HepG2 (cell line): ENCODE results near the gene RAB1B. TPM values are rescaled to one million over a fixed set of nuclear protein-coding genes. Genes with fewer than 3 reads are reported as not detected.
A peak's percentile ranks its signal among the peaks of the same experiment; 100 is the strongest.

Experiments
- CENPX ChIP-seq: sonication (generic); formaldehyde crosslinking; IDR thresholded peaks from 2 replicates; pipeline ENCODE4 v1.9.0; 2021; ENCODE audit warnings: mild to moderate bottlenecking, missing genetic modification reagents, moderate library complexity
- KLF16 ChIP-seq, 2 experiments: sonication (generic) in 1 of 2; formaldehyde crosslinking in 1 of 2; IDR thresholded peaks; 2 replicates each; pipeline versions ENCODE4 v1.6.1 to v1.8.0; 2016 to 2023; ENCODE audit warnings: missing genetic modification reagents in 2 of 2, missing compliant biosample characterization in 1 of 2
- MIER2 ChIP-seq: IDR thresholded peaks from 2 replicates; pipeline ENCODE4 v1.6.1; 2016; ENCODE audit warnings: missing biosample characterization, missing genetic modification reagents
- TCF7 ChIP-seq: sonication (generic); IDR thresholded peaks from 2 replicates; pipeline ENCODE4 v1.6.1; 2016; ENCODE audit warnings: antibody characterized with exemption, low read depth
- ZBTB14 ChIP-seq: sonication (generic); formaldehyde crosslinking; IDR thresholded peaks from 2 replicates; pipeline ENCODE4 v1.4.0; 2020; ENCODE audit warnings: missing genetic modification reagents
- ZHX1 ChIP-seq: sonication (generic); formaldehyde crosslinking; IDR thresholded peaks from 2 replicates; pipeline ENCODE4 v1.8.1; 2022; ENCODE audit warnings: low read depth, mild to moderate bottlenecking, missing genetic modification reagents
- ZNF329 ChIP-seq: sonication (generic); formaldehyde crosslinking; IDR thresholded peaks from 2 replicates; pipeline ENCODE4 v1.9.0; 2021; ENCODE audit warnings: low read depth, mild to moderate bottlenecking, missing genetic modification reagents
- ZNF333 ChIP-seq: sonication (generic); formaldehyde crosslinking; IDR thresholded peaks from 2 replicates; pipeline ENCODE4 v1.4.0; 2020; ENCODE audit warnings: mild to moderate bottlenecking, missing genetic modification reagents, borderline replicate concordance
- ZNF747 ChIP-seq: sonication (generic); formaldehyde crosslinking; IDR thresholded peaks from 2 replicates; pipeline ENCODE4 v1.8.1; 2023; ENCODE audit warnings: missing genetic modification reagents, mild to moderate bottlenecking, borderline replicate concordance
- polyA plus RNA-seq, 8 experiments: library from polyadenylated mRNA; depleted of rRNA in 3 of 8; stranded (reverse) in 7 of 8; unstranded in 1 of 8; fragments of >200 nt; fragmentation: Illumina TruSeq in 4 of 8; extraction: Trizol in 4 of 8; gene quantifications; 2 replicates each; pipeline versions ENCODE4 v1.2.1 to v1.2.3, GENCODE V29; 2011 to 2016; ENCODE audit warnings: low read depth in 4 of 8, missing spikeins in 1 of 8, mixed read lengths in 1 of 8; ENCODE audit not compliant: insufficient read depth in 1 of 8
- total RNA-seq, 5 experiments: library from RNA; depleted of rRNA; stranded (reverse); fragments of >200 nt; fragmentation: Illumina TruSeq; extraction: Trizol; gene quantifications; 2 replicates each; pipeline ENCODE4 v1.2.3, GENCODE V29; 2016; ENCODE audit warnings: low read depth in 1 of 5
- TF ChIP-seq, protein P1 (sequence below): sonication (generic); formaldehyde crosslinking; IDR thresholded peaks from 2 replicates; pipeline ENCODE4 v1.5.1; 2020; ENCODE audit warnings: missing genetic modification reagents, mild to moderate bottlenecking, borderline replicate concordance
- TF ChIP-seq, protein P2 (sequence below), 2 experiments: IDR thresholded peaks; 2 replicates each; pipeline ENCODE4 v1.6.1; 2011 to 2012; ENCODE audit warnings: low read length in 2 of 2, borderline replicate concordance in 1 of 2, low read depth in 1 of 2, mild to moderate bottlenecking in 1 of 2, moderate library complexity in 1 of 2
- TF ChIP-seq, protein P3 (sequence below): sonication (generic); formaldehyde crosslinking; IDR thresholded peaks from 2 replicates; pipeline ENCODE4 v1.5.0; 2020; ENCODE audit warnings: mild to moderate bottlenecking, missing genetic modification reagents, moderate library complexity
- TF ChIP-seq, protein P4 (sequence below): sonication (generic); formaldehyde crosslinking; IDR thresholded peaks from 2 replicates; pipeline ENCODE4 v1.4.0; 2020; ENCODE audit warnings: missing genetic modification reagents

Gene RAB1B
- total and polyA plus RNA-seq, 2 of the 13 experiments (the other 11 are each of a cell fraction or from before 2014, with no cell fraction given) = 77.9 to 87.9 TPM

DNA sequence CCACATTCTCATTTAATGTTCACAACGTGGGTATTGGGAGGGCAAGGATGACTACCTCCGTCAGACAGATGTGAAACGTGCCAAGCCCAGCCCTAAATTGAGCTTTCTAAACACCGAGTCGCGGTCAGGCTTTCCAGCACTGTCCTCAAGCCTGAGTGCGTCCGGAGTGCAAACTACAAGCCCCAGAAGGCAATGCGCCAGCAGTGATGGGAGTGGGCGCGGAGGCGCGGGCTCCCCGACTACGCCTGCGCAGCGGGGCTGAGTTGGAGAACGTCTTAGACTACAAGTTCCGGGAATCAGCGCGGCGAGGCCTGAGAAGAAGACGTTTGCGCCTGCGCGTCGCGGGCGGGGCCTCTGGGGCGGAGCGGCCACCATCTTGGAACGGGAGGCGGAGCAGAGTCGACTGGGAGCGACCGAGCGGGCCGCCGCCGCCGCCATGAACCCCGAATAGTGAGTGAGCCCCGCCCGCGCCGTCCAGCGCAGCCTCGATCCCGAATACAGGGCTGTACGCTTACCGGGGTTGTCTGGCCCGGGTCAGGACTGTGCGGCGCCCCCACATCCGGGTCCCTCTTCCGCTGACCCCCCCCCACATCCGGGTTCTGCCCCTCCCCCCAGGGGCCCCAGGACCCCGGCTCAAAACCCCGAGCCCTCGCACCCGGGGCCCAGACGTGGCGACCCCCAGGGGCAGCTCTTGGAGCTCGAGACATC, at the start of gene RAB1B (continued):
- TF ChIP-seq ZHX1 (CRISPR knock-in tag) = peak; percentile 46; the same call in 1 of the 2 replicates
- TF ChIP-seq ZNF333 = no peak
- TF ChIP-seq CENPX (CRISPR knock-in tag) = no peak
- TF ChIP-seq, protein P1, sequence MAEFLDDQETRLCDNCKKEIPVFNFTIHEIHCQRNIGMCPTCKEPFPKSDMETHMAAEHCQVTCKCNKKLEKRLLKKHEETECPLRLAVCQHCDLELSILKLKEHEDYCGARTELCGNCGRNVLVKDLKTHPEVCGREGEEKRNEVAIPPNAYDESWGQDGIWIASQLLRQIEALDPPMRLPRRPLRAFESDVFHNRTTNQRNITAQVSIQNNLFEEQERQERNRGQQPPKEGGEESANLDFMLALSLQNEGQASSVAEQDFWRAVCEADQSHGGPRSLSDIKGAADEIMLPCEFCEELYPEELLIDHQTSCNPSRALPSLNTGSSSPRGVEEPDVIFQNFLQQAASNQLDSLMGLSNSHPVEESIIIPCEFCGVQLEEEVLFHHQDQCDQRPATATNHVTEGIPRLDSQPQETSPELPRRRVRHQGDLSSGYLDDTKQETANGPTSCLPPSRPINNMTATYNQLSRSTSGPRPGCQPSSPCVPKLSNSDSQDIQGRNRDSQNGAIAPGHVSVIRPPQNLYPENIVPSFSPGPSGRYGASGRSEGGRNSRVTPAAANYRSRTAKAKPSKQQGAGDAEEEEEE (CRISPR knock-in tag) = no peak
- TF ChIP-seq, protein P2, sequence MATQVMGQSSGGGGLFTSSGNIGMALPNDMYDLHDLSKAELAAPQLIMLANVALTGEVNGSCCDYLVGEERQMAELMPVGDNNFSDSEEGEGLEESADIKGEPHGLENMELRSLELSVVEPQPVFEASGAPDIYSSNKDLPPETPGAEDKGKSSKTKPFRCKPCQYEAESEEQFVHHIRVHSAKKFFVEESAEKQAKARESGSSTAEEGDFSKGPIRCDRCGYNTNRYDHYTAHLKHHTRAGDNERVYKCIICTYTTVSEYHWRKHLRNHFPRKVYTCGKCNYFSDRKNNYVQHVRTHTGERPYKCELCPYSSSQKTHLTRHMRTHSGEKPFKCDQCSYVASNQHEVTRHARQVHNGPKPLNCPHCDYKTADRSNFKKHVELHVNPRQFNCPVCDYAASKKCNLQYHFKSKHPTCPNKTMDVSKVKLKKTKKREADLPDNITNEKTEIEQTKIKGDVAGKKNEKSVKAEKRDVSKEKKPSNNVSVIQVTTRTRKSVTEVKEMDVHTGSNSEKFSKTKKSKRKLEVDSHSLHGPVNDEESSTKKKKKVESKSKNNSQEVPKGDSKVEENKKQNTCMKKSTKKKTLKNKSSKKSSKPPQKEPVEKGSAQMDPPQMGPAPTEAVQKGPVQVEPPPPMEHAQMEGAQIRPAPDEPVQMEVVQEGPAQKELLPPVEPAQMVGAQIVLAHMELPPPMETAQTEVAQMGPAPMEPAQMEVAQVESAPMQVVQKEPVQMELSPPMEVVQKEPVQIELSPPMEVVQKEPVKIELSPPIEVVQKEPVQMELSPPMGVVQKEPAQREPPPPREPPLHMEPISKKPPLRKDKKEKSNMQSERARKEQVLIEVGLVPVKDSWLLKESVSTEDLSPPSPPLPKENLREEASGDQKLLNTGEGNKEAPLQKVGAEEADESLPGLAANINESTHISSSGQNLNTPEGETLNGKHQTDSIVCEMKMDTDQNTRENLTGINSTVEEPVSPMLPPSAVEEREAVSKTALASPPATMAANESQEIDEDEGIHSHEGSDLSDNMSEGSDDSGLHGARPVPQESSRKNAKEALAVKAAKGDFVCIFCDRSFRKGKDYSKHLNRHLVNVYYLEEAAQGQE (IDR thresholded peaks at IDR 0.05; ENCODE audit: borderline replicate concordance in 1 of 2, low read depth in 1 of 2, low read length in 2 of 2) = no peak
- TF ChIP-seq ZBTB14 (CRISPR knock-in tag) = no peak
- TF ChIP-seq, protein P3, sequence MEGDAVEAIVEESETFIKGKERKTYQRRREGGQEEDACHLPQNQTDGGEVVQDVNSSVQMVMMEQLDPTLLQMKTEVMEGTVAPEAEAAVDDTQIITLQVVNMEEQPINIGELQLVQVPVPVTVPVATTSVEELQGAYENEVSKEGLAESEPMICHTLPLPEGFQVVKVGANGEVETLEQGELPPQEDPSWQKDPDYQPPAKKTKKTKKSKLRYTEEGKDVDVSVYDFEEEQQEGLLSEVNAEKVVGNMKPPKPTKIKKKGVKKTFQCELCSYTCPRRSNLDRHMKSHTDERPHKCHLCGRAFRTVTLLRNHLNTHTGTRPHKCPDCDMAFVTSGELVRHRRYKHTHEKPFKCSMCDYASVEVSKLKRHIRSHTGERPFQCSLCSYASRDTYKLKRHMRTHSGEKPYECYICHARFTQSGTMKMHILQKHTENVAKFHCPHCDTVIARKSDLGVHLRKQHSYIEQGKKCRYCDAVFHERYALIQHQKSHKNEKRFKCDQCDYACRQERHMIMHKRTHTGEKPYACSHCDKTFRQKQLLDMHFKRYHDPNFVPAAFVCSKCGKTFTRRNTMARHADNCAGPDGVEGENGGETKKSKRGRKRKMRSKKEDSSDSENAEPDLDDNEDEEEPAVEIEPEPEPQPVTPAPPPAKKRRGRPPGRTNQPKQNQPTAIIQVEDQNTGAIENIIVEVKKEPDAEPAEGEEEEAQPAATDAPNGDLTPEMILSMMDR (CRISPR knock-in tag) = no peak
- no peak for TF ChIP-seq TCF7
- no peak for TF ChIP-seq KLF16 (CRISPR knock-in tag; IDR thresholded peaks at IDR 0.05)
- TF ChIP-seq, protein P4, sequence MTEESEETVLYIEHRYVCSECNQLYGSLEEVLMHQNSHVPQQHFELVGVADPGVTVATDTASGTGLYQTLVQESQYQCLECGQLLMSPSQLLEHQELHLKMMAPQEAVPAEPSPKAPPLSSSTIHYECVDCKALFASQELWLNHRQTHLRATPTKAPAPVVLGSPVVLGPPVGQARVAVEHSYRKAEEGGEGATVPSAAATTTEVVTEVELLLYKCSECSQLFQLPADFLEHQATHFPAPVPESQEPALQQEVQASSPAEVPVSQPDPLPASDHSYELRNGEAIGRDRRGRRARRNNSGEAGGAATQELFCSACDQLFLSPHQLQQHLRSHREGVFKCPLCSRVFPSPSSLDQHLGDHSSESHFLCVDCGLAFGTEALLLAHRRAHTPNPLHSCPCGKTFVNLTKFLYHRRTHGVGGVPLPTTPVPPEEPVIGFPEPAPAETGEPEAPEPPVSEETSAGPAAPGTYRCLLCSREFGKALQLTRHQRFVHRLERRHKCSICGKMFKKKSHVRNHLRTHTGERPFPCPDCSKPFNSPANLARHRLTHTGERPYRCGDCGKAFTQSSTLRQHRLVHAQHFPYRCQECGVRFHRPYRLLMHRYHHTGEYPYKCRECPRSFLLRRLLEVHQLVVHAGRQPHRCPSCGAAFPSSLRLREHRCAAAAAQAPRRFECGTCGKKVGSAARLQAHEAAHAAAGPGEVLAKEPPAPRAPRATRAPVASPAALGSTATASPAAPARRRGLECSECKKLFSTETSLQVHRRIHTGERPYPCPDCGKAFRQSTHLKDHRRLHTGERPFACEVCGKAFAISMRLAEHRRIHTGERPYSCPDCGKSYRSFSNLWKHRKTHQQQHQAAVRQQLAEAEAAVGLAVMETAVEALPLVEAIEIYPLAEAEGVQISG (CRISPR knock-in tag) = peak; percentile 62; the same call in 1 of the 2 replicates
- TF ChIP-seq ZNF747 (CRISPR knock-in tag) = no peak; the same call in 1 of the 2 replicates
- no peak for TF ChIP-seq ZNF329 (CRISPR knock-in tag)
- TF ChIP-seq MIER2 (CRISPR knock-in tag) = no peak
